ENCODE results near the gene TSKS.

Gene TSKS

GRCh38 chr19:49691243-49692146 is 71.6 kb downstream of the TSKS start:
- peak overlapping the region; percentile 21 to 43 (median 40) for H3K4me3 ChIP-seq
- H3K27ac ChIP-seq: no peak overlapping the region

DNA sequence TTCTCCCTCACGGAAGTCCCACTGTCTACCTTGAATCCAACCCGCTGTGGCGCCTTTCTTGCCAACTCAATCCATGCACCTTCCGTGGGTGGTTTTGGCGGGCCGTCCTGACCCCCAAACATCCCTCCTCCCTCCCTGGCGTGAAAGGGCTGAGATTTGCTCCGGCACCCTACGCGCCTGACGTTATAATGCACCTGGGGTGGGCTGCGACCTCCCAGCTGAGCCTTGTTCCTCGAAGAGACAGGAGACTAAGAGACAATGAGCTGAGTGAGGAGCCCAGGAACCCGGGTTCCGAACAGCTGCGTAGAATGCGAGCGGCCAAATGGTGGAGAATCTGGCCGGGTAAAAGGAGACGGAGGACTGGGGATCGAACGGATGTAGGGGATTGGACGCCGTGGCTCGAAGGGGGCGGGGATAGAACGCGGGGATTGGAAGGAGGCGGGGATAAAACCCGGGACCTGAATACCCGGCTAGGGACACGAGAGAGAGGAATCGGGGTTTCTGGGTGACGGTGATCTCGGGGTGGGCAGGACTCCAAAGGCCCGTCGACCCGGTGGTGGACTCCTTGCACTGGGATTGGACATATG is 72.4 kb downstream of the TSKS start, which contains the start of gene CPT1C:
CPT1C (plus strand) TSS at position 461 of the 587 bp plus-strand sequence. CDS start 1,137 bp downstream, outside the sequence.
- H3K27ac ChIP-seq: peak within 1 kb of the TSS in 19 of 21 experiments; percentile 6 to 80 (median 41)
- H3K4me3 ChIP-seq: peak within 1 kb of the TSS; percentile 21 to 43 (median 40)

- peak overlapping the region in 19 of 21 experiments; percentile 6 to 80 (median 41) for H3K27ac ChIP-seq
Measured at GRCh38 chr19:49690079-49690655, 72.9 kb downstream of the TSKS start.

More at GRCh38 chr19:49690079-49690655, 72.9 kb downstream of the TSKS start:
- H3K4me3 ChIP-seq: peak overlapping the region; percentile 21 to 43 (median 40)

All from skin epidermis (tissue), 12 donors.